Body of pancreas (tissue), 4 donors: Measurements from ENCODE around the gene FXR1. TPM values are rescaled to one million over a fixed set of nuclear protein-coding genes. Genes with fewer than 3 reads are reported as not detected.

ENCODE experiments used
- ATAC-seq: fragments of 150-250 bp; one replicate; pipeline ENCODE4 v1.9.1; 2016
- DNase-seq, 4 donors: peaks; one replicate each; pipeline ENCODE4 v3.0.0-alpha.2; 2019
- H3K27ac ChIP-seq, 4 donors: fragments of 200-600 bp; sonication (generic); 1 replicate in 3 of 4; 2 replicates in 1 of 4; pipeline versions ENCODE4 v1.5.1 to v1.6.1; 2016 to 2019; ENCODE audit warnings: mild to moderate bottlenecking in 1 of 4, mixed read lengths in 1 of 4, moderate library complexity in 1 of 4
- H3K27me3 ChIP-seq, 2 donors: fragments of 200-600 bp; sonication (generic); one replicate each; pipeline ENCODE4 v1.6.0; 2016; ENCODE audit warnings: mild to moderate bottlenecking in 1 of 2
- H3K36me3 ChIP-seq, 2 donors: fragments of 200-600 bp; sonication (generic); replicated peaks in 1 of 2; 2 replicates each; pipeline ENCODE4 v1.5.1; 2016; ENCODE audit warnings: low read depth in 2 of 2; ENCODE audit not compliant: insufficient read depth in 1 of 2
- H3K4me1 ChIP-seq: fragments of 200-600 bp; sonication (generic); one replicate; pipeline ENCODE4 v1.6.0; 2016
- H3K4me3 ChIP-seq, 2 donors: fragments of 200-600 bp; sonication (generic); 1 replicate in 1 of 2; 2 replicates in 1 of 2; pipeline ENCODE4 v1.5.1; 2016 to 2019
- H3K9me3 ChIP-seq, 3 donors: fragments of 200-600 bp; sonication (generic); 1 replicate in 2 of 3; 2 replicates in 1 of 3; pipeline ENCODE4 v1.5.1; 2016
- POLR2A ChIP-seq, 3 donors: fragments of 450-650 bp; IDR thresholded peaks; one replicate each; pipeline ENCODE4 v1.6.1; 2016; ENCODE audit warnings: antibody characterized with exemption in 3 of 3, mild to moderate bottlenecking in 2 of 3
- WGBS, 2 donors: methylation state at CpG; one replicate each; pipeline ENCODE4 v1.1.5; 2017; 5-methylcytosine and 5-hydroxymethylcytosine counted together
- intact Hi-C: fragments of 100-400 bp; cut with DNase I; formaldehyde crosslinking; loops from one replicate; pipeline ENCODE4 v1.15.1; 2023
- total RNA-seq, 2 donors: library from RNA; depleted of rRNA; stranded (reverse); fragments of >200 nt; gene quantifications; one replicate each; pipeline ENCODE4 v1.1.0, GENCODE V29; 2016
- TF ChIP-seq, protein P1 (sequence below), 7 experiments: fragments of 450-650 bp in 4 of 7; fragments of 200-600 bp in 3 of 7; sonication (generic) in 3 of 7; IDR thresholded peaks; one replicate each; pipeline ENCODE4 v1.5.1; 2016 to 2019; ENCODE audit warnings: antibody characterized with exemption in 7 of 7

FXR1 gene
- total RNA-seq, 2 donors from 2014 or later: 55.0 to 89.5 TPM

DNA sequence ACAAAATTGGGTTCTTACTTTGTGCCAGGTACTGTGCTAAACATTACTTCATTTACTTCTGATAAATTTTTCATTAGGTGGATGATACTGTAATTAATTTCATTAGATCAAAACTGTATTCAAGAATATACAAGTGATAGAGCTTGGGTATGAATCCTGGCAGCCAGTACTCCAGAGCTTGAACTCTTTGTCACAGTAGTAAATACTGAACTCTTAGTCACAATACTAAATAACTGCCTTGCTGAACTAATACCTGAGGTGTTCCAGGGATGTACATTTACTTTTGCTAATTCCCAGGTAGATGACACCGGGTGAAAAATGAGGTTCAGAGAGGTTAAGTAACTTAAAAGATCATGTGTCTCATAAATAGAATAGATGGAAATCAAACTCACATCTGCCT is 20.3 kb downstream of the FXR1 start:
- DNase-seq (no peak), ATAC-seq (no peak)
- H3K27ac ChIP-seq: no peak overlapping the region
- H3K4me3 ChIP-seq: no peak overlapping the region
- TF ChIP-seq POLR2A (IDR thresholded peaks at IDR 0.05): no peak
- TF ChIP-seq, protein P1, sequence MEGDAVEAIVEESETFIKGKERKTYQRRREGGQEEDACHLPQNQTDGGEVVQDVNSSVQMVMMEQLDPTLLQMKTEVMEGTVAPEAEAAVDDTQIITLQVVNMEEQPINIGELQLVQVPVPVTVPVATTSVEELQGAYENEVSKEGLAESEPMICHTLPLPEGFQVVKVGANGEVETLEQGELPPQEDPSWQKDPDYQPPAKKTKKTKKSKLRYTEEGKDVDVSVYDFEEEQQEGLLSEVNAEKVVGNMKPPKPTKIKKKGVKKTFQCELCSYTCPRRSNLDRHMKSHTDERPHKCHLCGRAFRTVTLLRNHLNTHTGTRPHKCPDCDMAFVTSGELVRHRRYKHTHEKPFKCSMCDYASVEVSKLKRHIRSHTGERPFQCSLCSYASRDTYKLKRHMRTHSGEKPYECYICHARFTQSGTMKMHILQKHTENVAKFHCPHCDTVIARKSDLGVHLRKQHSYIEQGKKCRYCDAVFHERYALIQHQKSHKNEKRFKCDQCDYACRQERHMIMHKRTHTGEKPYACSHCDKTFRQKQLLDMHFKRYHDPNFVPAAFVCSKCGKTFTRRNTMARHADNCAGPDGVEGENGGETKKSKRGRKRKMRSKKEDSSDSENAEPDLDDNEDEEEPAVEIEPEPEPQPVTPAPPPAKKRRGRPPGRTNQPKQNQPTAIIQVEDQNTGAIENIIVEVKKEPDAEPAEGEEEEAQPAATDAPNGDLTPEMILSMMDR (IDR thresholded peaks at IDR 0.05): no peak
- H3K4me1 ChIP-seq: no peaks in the 10 kb centered on the region
- peaks cover 0 to 3% of the 10 kb centered on the region in 2 donors for H3K36me3 ChIP-seq
- 86 to 96% methylated on average over 1 of the region's 1 CpG for WGBS, 2 donors
- intact Hi-C loops: no loop called here
- H3K27me3 ChIP-seq: no peaks in the 10 kb centered on the region
- H3K9me3 ChIP-seq: no peaks in the 10 kb centered on the region

DNA sequence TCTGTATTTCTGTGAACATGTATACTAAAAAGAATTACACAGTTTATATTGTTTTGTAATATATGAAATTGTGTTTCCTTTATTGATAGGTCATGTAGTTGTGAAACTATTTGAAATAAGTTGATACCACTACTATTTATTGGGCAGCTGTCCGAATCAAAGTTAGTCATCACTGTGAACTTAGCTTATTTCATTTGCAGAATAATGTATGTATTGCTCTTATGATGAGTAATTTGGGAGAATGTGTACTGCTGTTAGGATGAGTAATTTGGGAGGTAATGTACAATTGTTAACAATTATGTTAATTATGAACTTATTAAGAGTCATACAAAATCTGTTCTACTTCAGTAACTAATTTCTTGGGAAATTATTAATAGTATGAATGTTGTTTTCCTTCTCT is 22.2 kb downstream of the FXR1 start:
- H3K4me3 ChIP-seq: no peak overlapping the region
- DNase-seq (no peak), ATAC-seq (no peak)
- no peaks in the 10 kb centered on the region for H3K9me3 ChIP-seq
- 89 to 93% methylated on average over 1 of the region's 1 CpG for WGBS, 2 donors
- TF ChIP-seq POLR2A (IDR thresholded peaks at IDR 0.05): no peak
- TF ChIP-seq, protein P1 (IDR thresholded peaks at IDR 0.05): no peak
- no peaks in the 10 kb centered on the region for H3K27me3 ChIP-seq
- H3K36me3 ChIP-seq: peaks cover 0 to 3% of the 10 kb centered on the region in 2 donors
- H3K27ac ChIP-seq: no peak overlapping the region
- intact Hi-C loops: no loop called here
- H3K4me1 ChIP-seq: no peaks in the 10 kb centered on the region

DNA sequence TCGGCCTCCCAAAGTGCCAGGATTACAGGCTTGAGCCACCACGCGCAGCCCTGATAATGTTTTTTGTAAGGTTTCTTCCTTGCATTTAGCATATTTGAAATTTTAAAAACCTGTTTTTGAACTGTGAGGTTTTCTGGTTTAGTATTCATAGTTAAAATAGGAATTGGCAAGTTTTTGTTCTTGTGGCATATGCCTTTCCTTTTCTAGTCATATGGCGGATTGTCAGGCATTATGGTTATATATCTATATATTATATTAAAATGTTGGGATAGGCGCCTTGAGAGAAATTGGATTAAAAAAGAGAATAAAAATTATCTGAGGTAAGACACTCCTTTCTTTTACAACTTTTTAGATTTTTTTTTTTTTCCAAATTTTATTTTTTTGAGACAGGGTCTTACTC is 28.4 kb downstream of the FXR1 start:
- ATAC-seq: no peak
- H3K36me3 ChIP-seq: peaks cover 0 to 2% of the 10 kb centered on the region in 2 donors
- no peak for DNase-seq

DNA sequence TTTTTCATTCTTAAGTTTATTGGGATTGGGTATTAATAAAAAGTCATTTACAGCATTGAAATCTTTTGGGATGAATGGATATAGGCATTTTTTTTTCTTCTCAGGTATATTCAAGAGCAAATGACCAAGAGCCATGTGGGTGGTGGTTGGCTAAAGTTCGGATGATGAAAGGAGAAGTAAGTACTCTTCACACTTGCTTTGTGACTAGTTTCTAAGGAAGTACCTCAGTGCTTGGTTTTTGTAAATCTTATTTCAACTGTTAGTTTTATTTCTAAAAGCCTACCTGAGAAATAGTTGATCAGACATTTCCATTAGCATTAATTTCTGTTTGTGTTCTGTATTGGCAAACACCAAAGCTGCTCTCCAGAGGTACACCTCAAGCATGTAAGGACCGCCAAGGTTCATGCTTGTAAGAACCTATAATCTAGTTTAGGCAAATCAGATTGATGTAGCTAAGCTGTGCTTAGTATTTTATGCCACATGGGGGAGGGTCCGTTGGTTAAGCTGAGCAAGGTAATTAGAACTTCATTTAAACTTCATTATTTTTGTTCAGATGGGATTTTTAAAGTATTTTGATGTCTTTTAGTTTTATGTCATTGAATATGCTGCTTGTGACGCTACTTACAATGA is 35.4 kb downstream of the FXR1 start:
- ATAC-seq (no peak), DNase-seq (no peak)
- Histone ChIP-seq H3K36me3 (peaks cover 4 to 7% of the 10 kb centered on the region in 2 donors), H3K27ac (no peak overlapping the region), H3K27me3 (no peaks in the 10 kb centered on the region), H3K4me3 (no peak overlapping the region), H3K4me1 (no peaks in the 10 kb centered on the region), H3K9me3 (no peaks in the 10 kb centered on the region)
- WGBS, 2 donors: 73 to 91% methylated on average over 4 of the region's 4 CpGs
- intact Hi-C loops: no loop called here
- no peak for TF ChIP-seq POLR2A (IDR thresholded peaks at IDR 0.05)
- TF ChIP-seq, protein P1 (IDR thresholded peaks at IDR 0.05): no peak

More for the DNA sequence above, 28.4 kb downstream of the FXR1 start:
- no peaks in the 10 kb centered on the region for H3K27me3 ChIP-seq
- 95 to 98% methylated on average over 5 of the region's 5 CpGs for WGBS, 2 donors
- no peak overlapping the region for H3K4me3 ChIP-seq
- H3K27ac ChIP-seq: no peak overlapping the region
- H3K9me3 ChIP-seq: no peaks in the 10 kb centered on the region
- intact Hi-C loops: no loop called here
- no peaks in the 10 kb centered on the region for H3K4me1 ChIP-seq
- TF ChIP-seq, protein P1 (IDR thresholded peaks at IDR 0.05): no peak
- no peak for TF ChIP-seq POLR2A (IDR thresholded peaks at IDR 0.05)

DNA sequence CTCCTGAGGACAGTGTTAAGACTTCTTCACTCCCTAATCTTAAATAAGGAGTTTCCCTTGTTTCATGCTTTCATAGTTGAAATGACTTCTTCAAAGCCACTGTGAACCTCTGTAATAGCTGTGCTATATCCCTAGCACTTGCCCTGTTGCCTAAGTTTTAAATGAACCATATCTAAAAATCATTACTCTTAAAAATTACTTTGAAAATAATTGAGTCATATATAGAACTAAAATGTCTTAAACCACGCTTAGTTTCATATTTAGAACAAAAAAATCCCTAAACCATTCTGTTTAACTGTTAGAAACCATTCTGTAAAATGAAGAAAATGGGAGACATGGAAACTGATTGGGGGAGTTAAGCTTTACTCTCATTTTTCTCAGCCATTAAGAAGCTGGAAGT is 47.2 kb downstream of the FXR1 start:
- ATAC-seq: no peak
- no peaks in the 10 kb centered on the region for H3K9me3 ChIP-seq
- WGBS, 2 donors: 95 to 96% methylated on average over 1 of the region's 1 CpG
- intact Hi-C loops: no loop called here
- no peaks in the 10 kb centered on the region for H3K4me1 ChIP-seq
- no peaks in the 10 kb centered on the region for H3K27me3 ChIP-seq
- no peak overlapping the region for H3K27ac ChIP-seq
- H3K4me3 ChIP-seq: no peak overlapping the region
- no peak for TF ChIP-seq POLR2A (IDR thresholded peaks at IDR 0.05)
- TF ChIP-seq, protein P1 (IDR thresholded peaks at IDR 0.05): no peak
- DNase-seq: no peak
- peaks cover 0 to 20% of the 10 kb centered on the region in 2 donors for H3K36me3 ChIP-seq
